IPS-18a (cell line): ENCODE data around the gene ZNF827.
A peak's percentile ranks its signal among the peaks of the same experiment; 100 is the strongest.

Experiments used
- H3K27ac ChIP-seq: one replicate; pipeline ENCODE4 v1.5.1; 2013; ENCODE audit warnings: low read length
- H3K27me3 ChIP-seq: one replicate; pipeline ENCODE4 v1.6.1; 2013; ENCODE audit warnings: mild to moderate bottlenecking, low read length; ENCODE audit not compliant: control insufficient read depth, insufficient read depth
- H3K36me3 ChIP-seq: one replicate; pipeline ENCODE4 v1.6.1; 2013; ENCODE audit warnings: low read depth, low read length; ENCODE audit not compliant: control insufficient read depth
- H3K4me1 ChIP-seq: one replicate; pipeline ENCODE4 v1.6.1; 2013; ENCODE audit warnings: low read depth, low read length; ENCODE audit not compliant: control insufficient read depth
- H3K4me3 ChIP-seq: one replicate; pipeline ENCODE4 v1.5.1; 2013; ENCODE audit warnings: low read length
- H3K9ac ChIP-seq: one replicate; pipeline ENCODE4 v1.6.1; 2013; ENCODE audit warnings: mild to moderate bottlenecking, low read length, moderate library complexity
- H3K9me3 ChIP-seq: one replicate; pipeline ENCODE4 v1.6.1; 2013; ENCODE audit warnings: low read depth, low read length; ENCODE audit not compliant: control insufficient read depth

Gene ZNF827

DNA sequence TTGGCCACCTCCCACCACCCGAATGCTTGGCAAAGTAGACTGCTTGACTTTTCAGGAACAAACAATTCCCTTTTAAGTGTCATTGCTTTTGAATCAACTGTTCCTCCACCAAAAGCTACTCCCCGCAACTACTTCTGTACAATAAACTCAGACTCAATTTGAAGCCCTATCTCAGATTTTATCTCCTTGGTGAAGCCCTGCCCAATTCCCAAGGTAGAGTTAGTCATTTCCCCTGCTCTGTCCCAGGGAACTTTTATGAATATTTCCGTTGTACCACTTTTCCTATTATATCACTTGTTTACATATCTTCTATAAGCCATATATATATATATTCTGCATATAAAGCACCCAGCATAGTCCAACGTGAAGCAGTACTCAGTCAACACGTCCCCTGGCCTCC is 155.9 kb downstream of the ZNF827 start:
- Histone ChIP-seq H3K4me3 (no peak overlapping the region), H3K27me3 (no peaks in the 10 kb centered on the region), H3K4me1 (peaks cover 9% of the 10 kb centered on the region), H3K9ac (no peak overlapping the region), H3K27ac (no peak overlapping the region), H3K9me3 (no peaks in the 10 kb centered on the region), H3K36me3 (peaks cover 11% of the 10 kb centered on the region)

DNA sequence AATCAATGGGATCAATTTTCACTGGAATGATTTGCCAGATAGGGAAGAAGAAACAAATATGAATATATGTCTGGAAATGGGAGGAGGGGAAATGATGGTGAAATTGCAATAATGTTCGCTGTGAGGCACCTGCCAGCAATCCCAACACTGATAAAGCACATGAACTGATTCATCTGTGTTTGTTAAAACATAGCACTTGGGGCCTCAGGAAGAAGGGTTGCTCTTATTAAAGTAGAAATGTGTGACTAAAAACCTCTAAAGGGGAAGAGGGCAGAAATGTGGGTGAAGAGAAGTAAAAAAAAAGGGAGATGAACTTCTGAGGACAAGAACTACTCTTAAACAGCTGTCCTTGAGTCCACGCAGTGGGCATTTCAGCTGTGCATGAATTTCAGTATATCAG is 157.3 kb downstream of the ZNF827 start:
- H3K9ac ChIP-seq: no peak overlapping the region
- no peaks in the 10 kb centered on the region for H3K9me3 ChIP-seq
- no peak overlapping the region for H3K4me3 ChIP-seq
- H3K27ac ChIP-seq: no peak overlapping the region
- H3K27me3 ChIP-seq: no peaks in the 10 kb centered on the region
- peaks cover 18% of the 10 kb centered on the region for H3K36me3 ChIP-seq
- H3K4me1 ChIP-seq: peaks cover 9% of the 10 kb centered on the region

DNA sequence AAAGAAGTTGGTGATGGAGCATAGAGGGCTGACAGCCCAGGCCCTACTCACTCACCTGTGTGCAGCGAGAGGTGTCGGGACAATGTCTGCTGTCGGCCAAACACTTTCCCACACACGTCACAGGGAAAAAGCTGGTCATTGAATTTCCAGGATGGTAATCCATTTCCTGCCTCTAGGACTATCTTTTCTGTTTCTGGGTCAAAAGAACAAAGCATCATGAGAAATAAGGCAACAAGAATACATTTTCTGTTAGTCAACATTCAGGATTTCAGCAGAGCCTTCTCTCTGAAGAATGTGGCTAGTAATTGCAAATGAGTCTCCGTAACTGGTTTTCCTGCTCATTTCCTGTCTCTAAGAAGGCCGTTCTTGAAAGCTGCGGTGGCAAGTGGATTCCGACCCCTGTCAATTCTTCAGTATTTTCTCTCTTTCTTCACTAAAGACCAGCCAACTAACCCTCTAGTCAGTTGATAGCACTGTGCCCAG is 159.3 kb downstream of the ZNF827 start:
- H3K4me1 ChIP-seq: peaks cover 9% of the 10 kb centered on the region
- H3K27me3 ChIP-seq: no peaks in the 10 kb centered on the region
- H3K9me3 ChIP-seq: no peaks in the 10 kb centered on the region
- H3K36me3 ChIP-seq: peaks cover 34% of the 10 kb centered on the region
- no peak overlapping the region for H3K4me3 ChIP-seq
- no peak overlapping the region for H3K9ac ChIP-seq
- peak overlapping the region; percentile 20 for H3K27ac ChIP-seq

DNA sequence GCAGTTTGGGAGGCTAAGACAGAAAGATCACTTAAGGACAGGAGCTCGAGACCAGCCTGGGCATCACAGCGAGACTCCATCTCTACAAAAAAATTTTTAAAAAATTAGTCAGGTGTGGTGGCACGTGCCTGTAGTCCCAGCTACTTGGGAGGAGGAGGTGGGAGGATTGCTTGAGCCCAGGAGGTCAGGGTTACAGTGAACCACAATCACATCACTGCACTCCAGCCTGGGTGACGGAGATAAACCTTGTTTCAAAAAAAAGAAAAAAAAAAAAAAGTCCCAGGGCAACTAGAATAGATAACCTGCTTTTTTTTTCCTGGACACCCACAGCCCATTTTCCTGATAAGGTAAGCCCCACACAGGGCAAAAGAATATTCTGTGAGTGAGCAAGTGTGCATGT is 162.4 kb downstream of the ZNF827 start:
- peaks cover 64% of the 10 kb centered on the region for H3K36me3 ChIP-seq
- H3K27me3 ChIP-seq: no peaks in the 10 kb centered on the region
- H3K9me3 ChIP-seq: no peaks in the 10 kb centered on the region
- H3K4me3 ChIP-seq: no peak overlapping the region
- H3K27ac ChIP-seq: no peak overlapping the region
- no peak overlapping the region for H3K9ac ChIP-seq
- H3K4me1 ChIP-seq: peaks cover 9% of the 10 kb centered on the region

DNA sequence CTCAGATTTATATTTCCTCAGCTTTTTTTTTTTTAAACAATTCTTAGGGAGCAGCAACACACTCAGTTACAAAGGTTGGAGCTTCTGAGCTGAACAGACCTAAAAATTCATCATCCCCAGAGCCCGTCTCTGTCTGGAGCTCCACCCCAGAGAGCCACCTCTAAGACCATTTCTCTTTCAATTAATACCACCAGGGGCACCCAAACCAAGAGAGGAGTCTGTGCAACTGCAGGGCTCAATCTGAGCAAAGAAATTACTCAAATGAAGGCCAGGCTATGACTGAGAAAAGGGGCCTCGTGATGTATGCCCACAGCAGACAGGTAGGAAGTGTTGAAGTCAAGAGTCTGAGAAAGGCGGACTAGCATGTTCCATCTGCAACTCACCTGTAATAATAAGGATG is 163.2 kb downstream of the ZNF827 start:
- Histone ChIP-seq H3K9me3 (no peaks in the 10 kb centered on the region), H3K27ac (no peak overlapping the region), H3K4me3 (no peak overlapping the region), H3K27me3 (no peaks in the 10 kb centered on the region), H3K4me1 (peaks cover 9% of the 10 kb centered on the region), H3K9ac (no peak overlapping the region), H3K36me3 (peaks cover 64% of the 10 kb centered on the region)

DNA sequence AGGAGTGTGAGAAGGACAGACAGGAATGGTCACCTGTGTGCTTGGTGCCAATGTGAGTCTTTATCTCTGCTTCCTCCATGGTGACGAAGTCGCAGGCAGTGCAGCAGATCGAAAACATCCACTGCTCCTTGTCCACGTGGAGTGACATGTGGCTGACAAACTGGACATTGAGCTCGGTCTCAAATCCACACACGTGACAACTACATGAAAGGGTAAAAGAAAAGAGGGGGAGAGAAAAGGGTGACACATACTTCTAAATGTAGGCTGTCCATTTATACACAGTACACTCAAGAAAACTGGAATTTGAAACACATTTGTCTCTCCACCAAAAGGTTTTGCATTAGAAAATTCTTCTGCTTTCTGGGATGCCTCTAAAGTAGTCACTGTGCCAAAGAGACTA is 164.2 kb downstream of the ZNF827 start:
- Histone ChIP-seq H3K4me3 (no peak overlapping the region), H3K27ac (no peak overlapping the region), H3K36me3 (peaks cover 64% of the 10 kb centered on the region), H3K9me3 (no peaks in the 10 kb centered on the region), H3K27me3 (no peaks in the 10 kb centered on the region), H3K9ac (no peak overlapping the region), H3K4me1 (peaks cover 5% of the 10 kb centered on the region)

DNA sequence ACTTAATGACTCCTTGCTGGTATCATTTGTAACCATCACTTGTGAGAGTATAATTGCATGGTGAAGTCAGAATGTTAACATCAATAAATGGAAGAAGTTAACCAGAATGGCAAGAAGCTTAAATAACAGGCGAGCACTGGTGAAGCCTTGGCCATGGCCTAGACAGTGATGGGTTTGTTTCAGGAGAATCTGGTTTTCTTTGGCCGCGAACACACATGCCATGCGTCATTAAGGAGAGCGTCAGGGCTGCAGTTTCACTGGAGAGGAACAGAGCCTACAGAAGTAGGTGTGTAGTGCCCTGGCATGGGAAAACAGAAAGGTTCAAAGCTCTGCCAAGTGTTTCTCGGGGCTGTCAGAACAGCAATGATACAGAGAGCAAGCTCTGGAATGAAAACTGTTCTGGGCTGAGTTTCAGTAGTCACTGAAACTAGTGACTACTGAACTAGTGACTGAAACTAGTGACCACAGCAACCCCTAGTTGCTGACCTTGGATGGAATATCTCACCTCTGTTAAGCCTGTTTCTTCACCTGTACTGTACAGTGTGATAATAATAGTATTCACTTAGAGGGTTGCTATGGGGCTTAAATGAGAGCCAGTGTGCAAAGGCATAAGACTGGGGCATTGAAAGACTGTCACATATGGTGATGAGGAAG is 164.9 kb downstream of the ZNF827 start:
- peaks cover 57% of the 10 kb centered on the region for H3K36me3 ChIP-seq
- no peak overlapping the region for H3K27ac ChIP-seq
- H3K4me3 ChIP-seq: no peak overlapping the region
- H3K27me3 ChIP-seq: no peaks in the 10 kb centered on the region
- no peaks in the 10 kb centered on the region for H3K9me3 ChIP-seq
- no peaks in the 10 kb centered on the region for H3K4me1 ChIP-seq
- H3K9ac ChIP-seq: no peak overlapping the region

DNA sequence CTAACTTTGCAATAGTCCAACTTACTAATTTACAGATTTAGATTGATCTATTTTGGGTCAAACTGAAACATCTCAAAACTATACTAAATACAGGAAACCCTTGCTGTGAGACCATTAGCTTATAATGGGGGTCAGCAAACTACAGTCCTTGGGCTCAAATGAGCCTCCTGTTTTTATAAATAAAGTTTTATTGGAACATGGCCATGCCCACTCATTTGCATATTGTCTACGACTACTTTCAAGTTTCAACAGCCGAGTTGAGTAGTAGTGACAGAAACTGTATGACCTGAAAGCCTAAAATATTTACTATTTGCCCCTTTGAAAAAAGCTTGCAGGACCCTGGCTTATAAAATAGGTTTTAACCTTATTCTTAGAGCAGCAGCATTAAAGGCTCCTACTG is 166.3 kb downstream of the ZNF827 start:
- no peaks in the 10 kb centered on the region for H3K27me3 ChIP-seq
- no peak overlapping the region for H3K27ac ChIP-seq
- no peak overlapping the region for H3K4me3 ChIP-seq
- no peaks in the 10 kb centered on the region for H3K4me1 ChIP-seq
- H3K9ac ChIP-seq: no peak overlapping the region
- H3K36me3 ChIP-seq: peaks cover 53% of the 10 kb centered on the region
- H3K9me3 ChIP-seq: no peaks in the 10 kb centered on the region

DNA sequence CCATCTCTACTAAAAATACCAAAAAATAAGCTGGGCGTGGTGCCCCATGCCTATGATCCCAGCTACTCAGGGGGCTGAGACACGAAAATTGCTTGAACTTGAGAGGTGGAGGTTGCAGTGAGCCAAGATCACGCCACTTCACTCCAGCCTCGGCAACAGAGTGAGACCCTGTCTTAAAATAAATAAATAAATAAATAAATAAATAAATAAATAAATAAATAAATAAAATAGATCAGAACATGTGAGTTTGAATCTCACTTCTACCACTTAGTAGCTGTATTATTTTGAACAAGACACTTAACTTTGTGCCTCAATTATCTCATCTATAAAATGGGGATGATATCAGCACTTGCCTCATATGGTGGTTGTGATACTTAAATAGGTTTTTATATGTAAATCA is 168.5 kb downstream of the ZNF827 start:
- no peaks in the 10 kb centered on the region for H3K4me1 ChIP-seq
- H3K27me3 ChIP-seq: no peaks in the 10 kb centered on the region
- peaks cover 51% of the 10 kb centered on the region for H3K36me3 ChIP-seq
- H3K27ac ChIP-seq: no peak overlapping the region
- no peak overlapping the region for H3K4me3 ChIP-seq
- H3K9ac ChIP-seq: no peak overlapping the region
- H3K9me3 ChIP-seq: no peaks in the 10 kb centered on the region

DNA sequence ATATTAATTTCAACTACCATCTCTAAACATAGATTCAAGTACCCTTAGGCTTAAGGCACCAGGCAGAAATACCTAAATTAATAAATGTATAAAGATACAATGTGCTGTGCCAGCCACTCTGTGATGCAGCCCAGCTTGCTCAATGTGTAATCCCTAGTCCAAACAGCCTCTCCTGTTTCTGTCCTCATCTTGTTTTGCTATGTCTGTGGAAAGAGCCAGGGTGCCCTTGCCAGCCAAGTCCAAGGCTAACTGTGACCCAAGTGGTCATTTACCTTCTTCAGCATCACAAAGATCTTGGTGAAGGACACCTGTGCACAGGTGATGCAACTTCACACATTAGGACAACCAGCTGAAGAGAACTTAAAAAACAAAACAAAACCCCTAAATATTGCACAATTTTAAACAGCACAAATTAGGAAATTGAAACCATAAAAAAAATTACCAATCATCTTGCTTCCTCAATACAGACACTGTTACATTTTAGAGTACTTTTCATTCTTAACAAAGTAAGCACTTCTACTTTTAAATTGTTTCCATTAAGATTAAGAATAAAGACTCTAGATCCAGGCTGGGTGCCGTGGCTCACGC is 169.1 kb downstream of the ZNF827 start:
- Histone ChIP-seq H3K36me3 (peaks cover 51% of the 10 kb centered on the region), H3K27ac (no peak overlapping the region), H3K27me3 (no peaks in the 10 kb centered on the region), H3K4me3 (no peak overlapping the region), H3K4me1 (no peaks in the 10 kb centered on the region), H3K9me3 (no peaks in the 10 kb centered on the region), H3K9ac (no peak overlapping the region)

DNA sequence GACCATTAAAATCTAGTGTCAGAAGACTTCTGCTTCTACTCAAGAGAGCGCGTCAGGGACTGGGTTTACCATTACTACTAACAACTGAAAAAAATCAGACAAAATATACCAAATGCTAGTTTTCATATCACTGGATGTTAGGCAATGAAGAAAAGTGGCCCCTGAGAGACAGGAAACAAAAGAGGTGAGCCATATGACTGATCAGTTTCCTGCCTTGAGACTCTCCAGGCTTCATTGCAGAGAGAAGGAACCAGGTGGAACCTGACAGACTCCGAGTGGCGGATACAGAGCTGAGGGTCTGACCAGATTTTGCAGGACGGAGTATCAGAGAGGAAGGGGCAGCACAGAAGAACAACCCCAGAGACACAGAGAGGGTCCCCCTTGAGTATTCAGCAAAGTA is 172.3 kb downstream of the ZNF827 start:
- Histone ChIP-seq H3K9me3 (no peaks in the 10 kb centered on the region), H3K27ac (no peak overlapping the region), H3K36me3 (peaks cover 47% of the 10 kb centered on the region), H3K9ac (no peak overlapping the region), H3K27me3 (no peaks in the 10 kb centered on the region), H3K4me3 (no peak overlapping the region), H3K4me1 (no peaks in the 10 kb centered on the region)

DNA sequence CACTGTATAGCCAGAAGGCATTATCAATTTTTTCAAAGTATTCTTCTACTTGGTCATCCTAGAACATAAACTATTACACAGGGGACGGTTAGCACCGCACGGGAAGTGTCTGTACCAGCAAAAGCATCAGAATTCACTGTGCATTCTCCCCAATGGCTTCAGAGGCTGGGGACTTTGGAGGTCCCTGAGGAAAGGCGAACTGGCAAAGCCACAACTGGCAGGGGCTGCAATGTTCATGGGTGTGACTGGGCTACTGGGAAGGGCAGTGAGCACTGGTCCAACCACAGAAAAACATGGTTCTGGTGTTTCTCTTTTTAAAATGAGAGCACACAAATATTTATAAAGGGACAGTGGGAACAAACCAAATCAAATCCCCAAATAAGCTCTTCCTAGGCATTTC is 175.2 kb downstream of the ZNF827 start:
- no peak overlapping the region for H3K27ac ChIP-seq
- H3K9ac ChIP-seq: no peak overlapping the region
- H3K9me3 ChIP-seq: no peaks in the 10 kb centered on the region
- no peaks in the 10 kb centered on the region for H3K27me3 ChIP-seq
- H3K36me3 ChIP-seq: peaks cover 64% of the 10 kb centered on the region
- no peaks in the 10 kb centered on the region for H3K4me1 ChIP-seq
- H3K4me3 ChIP-seq: no peak overlapping the region
